Measurements from ENCODE around the gene SRGAP2C. TPM values are rescaled to one million over a fixed set of nuclear protein-coding genes. Genes with fewer than 3 reads are reported as not detected.
"Not testable (repeated sequence)": the region's sequence is repeated elsewhere in the genome, so short reads cannot be mapped to it uniquely, and the experiment has no call there.

The SRGAP2C gene
- total RNA-seq, 2 donors from 2014 or later: 18.7 to 27.6 TPM

GRCh38 chr1:121378757-121379156, 194.0 kb downstream of the SRGAP2C start:
- H3K9me3 Mint-ChIP-seq; H3K36me3 Mint-ChIP-seq (ENCODE audit: low read depth); H3K27me3 Mint-ChIP-seq; ATAC-seq (replicated peaks); H3K27ac Mint-ChIP-seq; H3K4me3 Mint-ChIP-seq; H3K4me1 Mint-ChIP-seq: not testable (repeated sequence)

GRCh38 chr1:121384754-121385153, 200.0 kb downstream of the SRGAP2C start:
- not testable (repeated sequence) for ATAC-seq (replicated peaks); H3K4me1 Mint-ChIP-seq; H3K36me3 Mint-ChIP-seq (ENCODE audit: low read depth); H3K4me3 Mint-ChIP-seq; H3K27me3 Mint-ChIP-seq; H3K9me3 Mint-ChIP-seq; H3K27ac Mint-ChIP-seq

DNA sequence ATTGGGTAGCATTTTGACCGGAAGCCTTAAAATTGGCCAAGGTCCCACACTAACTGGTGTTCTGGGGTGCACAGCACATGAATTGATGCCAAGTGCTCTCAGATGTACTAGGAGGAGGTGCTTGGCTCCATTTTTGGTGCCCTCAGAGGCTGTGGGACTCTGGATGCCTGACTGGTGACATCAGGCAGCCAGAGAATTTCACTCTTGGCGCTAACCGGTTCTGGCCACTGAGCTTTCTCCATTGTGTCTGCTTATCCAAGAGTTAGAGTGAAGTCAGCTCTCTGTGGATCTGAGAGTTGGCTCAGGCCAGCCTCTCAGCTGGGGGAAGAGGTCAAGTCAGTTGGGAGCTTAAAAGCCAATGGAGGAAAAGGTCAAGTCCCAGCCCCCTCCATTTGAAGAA, 200.4 kb downstream of the SRGAP2C start:
- ATAC-seq (replicated peaks); H3K4me1 Mint-ChIP-seq; H3K36me3 Mint-ChIP-seq (ENCODE audit: low read depth): not testable (repeated sequence)

DNA sequence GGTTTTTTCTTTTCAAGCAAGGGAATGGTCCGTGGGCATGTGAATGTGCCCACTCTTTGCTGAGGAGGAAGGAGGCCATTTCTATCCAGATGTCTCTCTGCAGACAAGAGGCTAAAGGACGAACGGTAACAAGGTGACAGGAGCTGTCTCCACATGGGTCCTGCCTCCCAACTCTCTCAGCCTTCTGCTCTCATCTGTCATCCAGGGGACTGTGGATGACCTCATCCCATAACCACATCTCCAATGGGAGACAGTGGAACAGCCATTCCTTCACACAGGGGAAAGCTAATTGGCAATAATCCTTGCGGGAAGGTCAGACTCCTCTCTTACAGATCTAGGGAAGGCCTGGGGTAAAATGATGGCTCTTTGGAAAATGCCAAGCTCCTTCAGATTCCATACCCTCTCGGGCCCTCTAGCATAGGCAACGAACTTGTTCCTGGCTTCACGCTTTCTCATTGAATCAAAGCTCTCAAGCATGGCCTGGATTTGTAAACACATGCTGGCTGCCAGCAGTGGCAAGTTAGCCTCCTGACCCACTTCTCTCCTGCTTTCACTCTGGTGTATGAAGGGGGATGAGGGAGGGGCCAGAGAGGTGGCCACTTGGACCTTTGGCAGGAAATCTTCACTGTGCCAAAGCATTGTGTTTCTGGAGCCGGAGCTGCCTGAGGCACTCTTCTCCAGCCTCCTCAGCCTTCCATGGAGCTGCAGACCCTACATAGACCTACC, 201.0 kb downstream of the SRGAP2C start:
- not testable (repeated sequence) for ATAC-seq (replicated peaks); H3K27ac Mint-ChIP-seq

More for the DNA sequence above, 200.4 kb downstream of the SRGAP2C start:
- not testable (repeated sequence) for H3K4me3 Mint-ChIP-seq, H3K9me3 Mint-ChIP-seq, H3K27ac Mint-ChIP-seq, H3K27me3 Mint-ChIP-seq

DNA sequence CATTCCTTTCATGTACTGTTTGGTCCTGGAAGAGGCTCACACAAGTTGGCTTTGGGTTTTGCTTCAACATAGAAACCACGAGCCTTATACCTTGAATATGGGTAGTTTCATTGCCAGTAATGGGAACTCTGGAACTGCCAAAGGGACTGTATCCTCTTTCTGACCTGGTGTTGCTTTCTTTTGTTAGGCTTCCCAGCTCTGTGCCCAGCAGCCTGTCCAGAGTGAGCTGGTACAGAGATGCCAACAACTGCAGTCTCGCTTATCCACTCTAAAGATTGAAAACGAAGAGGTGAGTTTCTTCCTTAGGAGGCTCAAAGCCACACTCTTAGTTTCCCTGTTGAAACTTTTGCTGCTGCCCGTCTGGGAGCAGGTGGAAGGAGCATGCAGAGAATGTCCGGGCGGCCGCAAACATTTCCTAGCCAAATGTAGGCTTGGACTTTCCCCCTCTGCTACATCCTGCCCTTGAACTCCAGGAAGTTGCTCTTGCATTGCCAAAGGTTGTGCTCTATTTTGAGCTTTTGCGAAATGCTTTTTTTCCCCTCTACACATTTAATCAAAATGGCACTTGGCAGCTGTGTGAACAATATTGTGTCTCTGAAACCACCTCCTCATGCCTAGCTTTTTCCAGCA, 201.7 kb downstream of the SRGAP2C start:
- ATAC-seq (replicated peaks); H3K4me3 Mint-ChIP-seq; H3K36me3 Mint-ChIP-seq (ENCODE audit: low read depth); H3K9me3 Mint-ChIP-seq; H3K4me1 Mint-ChIP-seq; H3K27me3 Mint-ChIP-seq; H3K27ac Mint-ChIP-seq: not testable (repeated sequence)

More for the DNA sequence above, 201.0 kb downstream of the SRGAP2C start:
- not testable (repeated sequence) for H3K36me3 Mint-ChIP-seq (ENCODE audit: low read depth); H3K9me3 Mint-ChIP-seq; H3K4me3 Mint-ChIP-seq; H3K4me1 Mint-ChIP-seq; H3K27me3 Mint-ChIP-seq

GRCh38 chr1:121389895-121390560, 205.3 kb downstream of the SRGAP2C start:
- H3K27me3 Mint-ChIP-seq; H3K27ac Mint-ChIP-seq; H3K9me3 Mint-ChIP-seq; H3K4me3 Mint-ChIP-seq; H3K4me1 Mint-ChIP-seq; H3K36me3 Mint-ChIP-seq (ENCODE audit: low read depth): not testable (repeated sequence)
- peak; percentile 60 for ATAC-seq (replicated peaks)

DNA sequence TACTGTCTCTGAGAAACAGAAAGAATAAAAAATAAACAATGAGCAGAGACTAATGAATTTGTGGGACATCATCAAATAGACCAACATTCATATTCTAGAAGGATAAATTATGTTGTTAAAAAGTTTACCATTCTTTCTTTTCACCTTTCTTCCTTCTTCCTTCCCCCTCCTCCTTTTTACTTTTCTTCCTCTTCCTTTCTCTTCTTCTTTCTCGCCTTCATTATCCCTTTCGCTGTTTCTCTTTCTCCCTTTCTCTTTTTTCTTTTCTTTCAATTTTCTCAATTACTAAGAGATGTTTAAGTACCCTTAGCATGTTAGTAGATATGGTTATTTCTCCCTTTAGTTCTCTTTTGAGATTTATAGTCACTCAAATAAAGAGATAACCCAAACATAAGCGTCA, 207.4 kb downstream of the SRGAP2C start:
- ATAC-seq (replicated peaks); H3K36me3 Mint-ChIP-seq (ENCODE audit: low read depth); H3K27ac Mint-ChIP-seq; H3K27me3 Mint-ChIP-seq; H3K4me1 Mint-ChIP-seq; H3K4me3 Mint-ChIP-seq; H3K9me3 Mint-ChIP-seq: not testable (repeated sequence)

DNA sequence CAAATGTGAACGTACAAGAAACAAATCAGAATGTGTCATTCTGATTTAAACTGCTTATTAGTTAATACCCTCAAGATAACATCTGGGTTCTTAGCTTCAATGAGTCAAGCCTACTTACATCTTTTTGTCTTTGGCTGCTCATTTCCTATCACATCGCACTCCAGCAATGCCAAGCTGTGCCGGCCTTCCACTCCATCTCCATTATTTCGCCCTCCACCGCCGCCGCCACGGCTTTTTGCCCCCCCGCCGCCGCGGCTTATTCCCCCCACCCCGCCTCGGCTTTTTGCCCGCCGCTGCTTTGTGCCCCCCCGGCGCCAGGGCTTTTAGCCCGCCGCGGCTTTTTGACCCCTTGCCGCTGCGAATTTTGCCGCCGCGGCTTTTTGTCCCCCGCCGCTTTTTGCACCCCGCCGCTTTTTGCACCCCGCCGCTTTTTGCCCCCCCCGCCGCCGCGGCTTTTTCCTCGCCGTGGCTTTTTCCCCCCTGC, 211.0 kb downstream of the SRGAP2C start:
- not testable (repeated sequence) for H3K36me3 Mint-ChIP-seq (ENCODE audit: low read depth); ATAC-seq (replicated peaks); H3K27me3 Mint-ChIP-seq; H3K4me1 Mint-ChIP-seq; H3K9me3 Mint-ChIP-seq
- H3K27ac Mint-ChIP-seq: peak overlapping the region; percentile 56
- peak overlapping the region; percentile 78 for H3K4me3 Mint-ChIP-seq

- peak overlapping the region; percentile 78 for H3K4me3 Mint-ChIP-seq
- peak overlapping the region; percentile 71 for H3K27ac Mint-ChIP-seq
- peaks cover 16% of the 10 kb centered on the region for H3K9me3 Mint-ChIP-seq
- H3K27me3 Mint-ChIP-seq; H3K36me3 Mint-ChIP-seq (ENCODE audit: low read depth); ATAC-seq (replicated peaks): not testable (repeated sequence)
- peaks cover 14% of the 10 kb centered on the region for H3K4me1 Mint-ChIP-seq
These were observed 211.7 kb downstream of the SRGAP2C start for GRCh38 chr1:121396335-121397081.

DNA sequence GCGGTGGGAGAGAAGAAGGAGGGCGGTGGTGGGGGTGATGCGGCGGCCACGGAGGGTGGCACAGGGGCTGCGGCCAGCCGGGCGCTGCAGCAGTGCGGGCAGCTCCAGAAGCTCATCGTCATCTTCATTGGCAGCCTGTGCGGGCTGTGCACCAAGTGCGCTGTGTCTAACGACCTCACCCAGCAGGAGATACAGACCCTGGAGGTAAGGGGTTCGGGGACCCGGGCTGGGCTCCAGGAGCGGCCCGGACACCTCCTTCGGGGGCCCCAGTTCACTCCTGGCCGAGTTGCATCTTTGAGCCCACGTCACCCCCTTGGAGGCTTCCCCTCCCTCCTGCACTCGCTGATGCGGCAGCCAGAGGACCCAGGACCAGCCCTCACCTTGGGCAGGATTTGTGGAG, 212.3 kb downstream of the SRGAP2C start:
- Mint-ChIP-seq H3K9me3 (peaks cover 16% of the 10 kb centered on the region), H3K4me1 (peaks cover 14% of the 10 kb centered on the region), H3K27ac (peak overlapping the region; percentile 71), H3K4me3 (peak overlapping the region; percentile 78)
- ATAC-seq (replicated peaks); H3K27me3 Mint-ChIP-seq; H3K36me3 Mint-ChIP-seq (ENCODE audit: low read depth): not testable (repeated sequence)

DNA sequence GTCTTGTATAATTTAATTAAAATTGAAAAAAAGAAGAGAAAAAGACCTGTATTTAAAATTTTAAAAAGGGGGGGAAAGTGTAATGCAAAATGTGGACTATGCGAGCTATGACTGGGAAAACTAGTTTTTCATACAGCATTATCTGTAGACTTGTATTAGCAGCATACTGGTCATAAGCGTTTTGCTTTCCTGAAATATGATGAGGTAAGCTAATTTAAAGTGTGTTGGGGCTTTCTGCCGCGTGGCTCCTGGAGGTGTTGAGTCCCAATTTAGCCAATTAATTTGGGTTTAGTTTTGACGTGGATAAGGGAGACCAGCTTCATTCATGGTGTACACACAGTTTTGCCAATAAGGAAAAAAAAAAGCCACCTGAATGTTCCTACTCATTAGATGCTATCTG, 214.4 kb downstream of the SRGAP2C start:
- Mint-ChIP-seq H3K9me3 (peaks cover 16% of the 10 kb centered on the region), H3K4me1 (peaks cover 14% of the 10 kb centered on the region)
- H3K36me3 Mint-ChIP-seq (ENCODE audit: low read depth); H3K27ac Mint-ChIP-seq; ATAC-seq (replicated peaks); H3K4me3 Mint-ChIP-seq; H3K27me3 Mint-ChIP-seq: not testable (repeated sequence)

GRCh38 chr1:121400108-121400507, 215.3 kb downstream of the SRGAP2C start:
- Mint-ChIP-seq H3K9me3 (peaks cover 16% of the 10 kb centered on the region), H3K4me1 (peaks cover 14% of the 10 kb centered on the region)
- H3K27me3 Mint-ChIP-seq; H3K4me3 Mint-ChIP-seq; H3K36me3 Mint-ChIP-seq (ENCODE audit: low read depth); ATAC-seq (replicated peaks); H3K27ac Mint-ChIP-seq: not testable (repeated sequence)

- ATAC-seq (replicated peaks); H3K27ac Mint-ChIP-seq; H3K27me3 Mint-ChIP-seq; H3K36me3 Mint-ChIP-seq (ENCODE audit: low read depth): not testable (repeated sequence)
- Mint-ChIP-seq H3K4me3 (peak overlapping the region; percentile 47), H3K4me1 (peaks cover 14% of the 10 kb centered on the region), H3K9me3 (peaks cover 16% of the 10 kb centered on the region)
These were observed 216.0 kb downstream of the SRGAP2C start for GRCh38 chr1:121400541-121401310.

Measured in activated T-helper 17 cell treated with anti-CD3 and anti-CD28 coated beads, Interleukin-2, amount 50 U/mL, for 72 hours (primary cell).